Adrenal gland (tissue), 12 donors: ENCODE results near the gene PTPRN. TPM values are rescaled to one million over a fixed set of nuclear protein-coding genes. Genes with fewer than 3 reads are reported as not detected.

ENCODE experiments used
- DNase-seq, 7 donors: peaks; one replicate each; pipeline ENCODE4 v3.0.0-alpha.2; 2019 to 2020
- H3K27ac ChIP-seq, 5 donors: fragments of 200-600 bp; sonication (generic) in 4 of 5; 1 replicate in 3 of 5; 2 replicates in 2 of 5; pipeline versions ENCODE4 v1.5.1 to v1.8.0; 2016 to 2020; ENCODE audit warnings: mild to moderate bottlenecking in 1 of 5
- H3K27me3 ChIP-seq: fragments of 200-600 bp; 2 replicates; pipeline ENCODE4 v1.8.0; 2021
- H3K36me3 ChIP-seq, 2 donors: fragments of 200-600 bp; replicated peaks in 1 of 2; 1 replicate in 1 of 2; 2 replicates in 1 of 2; pipeline versions ENCODE4 v1.5.1 to v1.8.0; 2018 to 2022
- H3K4me1 ChIP-seq, 2 donors: fragments of 200-600 bp; replicated peaks in 1 of 2; 1 replicate in 1 of 2; 2 replicates in 1 of 2; pipeline versions ENCODE4 v1.5.1 to v1.8.0; 2018 to 2021
- H3K4me3 ChIP-seq, 4 donors: fragments of 200-600 bp; sonication (generic) in 3 of 4; one replicate each; pipeline ENCODE4 v1.5.1; 2016 to 2018
- H3K9me3 ChIP-seq, 3 donors: fragments of 200-600 bp; sonication (generic) in 1 of 3; replicated peaks in 1 of 3; 1 replicate in 2 of 3; 2 replicates in 1 of 3; pipeline versions ENCODE4 v1.5.1 to v1.8.0; 2016 to 2021
- POLR2A ChIP-seq, 2 donors: fragments of 450-650 bp; IDR thresholded peaks; one replicate each; pipeline ENCODE4 v1.6.1; 2017; ENCODE audit warnings: antibody characterized with exemption in 2 of 2, mild to moderate bottlenecking in 2 of 2, moderate library complexity in 1 of 2
- WGBS, 4 donors: extraction: QIAGEN DNeasy Blood & Tissue Kit in 2 of 4; methylation state at CpG; one replicate each; pipeline versions ENCODE4 v1.1.5 to v1.1.7; 2013 to 2017; 5-methylcytosine and 5-hydroxymethylcytosine counted together
- intact Hi-C, 2 donors: fragments of 100-400 bp; cut with DNase I; formaldehyde crosslinking; loops; one replicate each; pipeline versions ENCODE4 v1.14.1 to v1.15.0; 2022 to 2023
- polyA plus RNA-seq, 3 donors: library from polyadenylated mRNA; stranded (reverse); fragments of 200-250 nt in 2 of 3; fragments of 350-450 nt in 1 of 3; fragmentation: Illumina TruSeq in 1 of 3; extraction: RNeasy Lipid Tissue Mini Kit (QIAGEN cat#74804) in 1 of 3; gene quantifications; one replicate each; pipeline ENCODE4 v1.2.3, GENCODE V29; 2013 to 2014
- total RNA-seq, 9 donors: library from RNA; depleted of rRNA in 4 of 9; stranded (reverse); fragments of >200 nt in 4 of 9; fragments of 120-200 nt in 1 of 9; fragmentation: NEBNext Ultra II Directional in 1 of 9; extraction: Animal tissue kit (Norgen Biotek cat#: 25700) in 1 of 9; gene quantifications; one replicate each; pipeline versions ENCODE4 v1.1.0 to v1.2.4, GENCODE V29; 2013 to 2023
- TF ChIP-seq, protein P1 (sequence below), 6 experiments: fragments of 450-650 bp in 4 of 6; fragments of 200-600 bp in 2 of 6; sonication (generic) in 1 of 6; IDR thresholded peaks; 1 replicate in 5 of 6; 2 replicates in 1 of 6; pipeline versions ENCODE4 v1.5.1 to v1.8.0; 2016 to 2021; ENCODE audit warnings: antibody characterized with exemption in 6 of 6, mild to moderate bottlenecking in 2 of 6, moderate library complexity in 1 of 6
- donor health status: healthy with polysubstance abuse.
- donor health status: Bipolar disorder and iron deficiency.
- donor health status: DM: yes; HTN: yes; CAD: no.
- donor health status: DM: no; HTN: no; CAD: no.
- donor health status: DM: no; HTN: no; CAD: no.
- donor health status: DM: yes; HTN: yes; CAD: no.

The PTPRN gene
- total and polyA plus RNA-seq, 12 donors: 0.39 to 106 (median 9.0) TPM; not detected in 1

DNA sequence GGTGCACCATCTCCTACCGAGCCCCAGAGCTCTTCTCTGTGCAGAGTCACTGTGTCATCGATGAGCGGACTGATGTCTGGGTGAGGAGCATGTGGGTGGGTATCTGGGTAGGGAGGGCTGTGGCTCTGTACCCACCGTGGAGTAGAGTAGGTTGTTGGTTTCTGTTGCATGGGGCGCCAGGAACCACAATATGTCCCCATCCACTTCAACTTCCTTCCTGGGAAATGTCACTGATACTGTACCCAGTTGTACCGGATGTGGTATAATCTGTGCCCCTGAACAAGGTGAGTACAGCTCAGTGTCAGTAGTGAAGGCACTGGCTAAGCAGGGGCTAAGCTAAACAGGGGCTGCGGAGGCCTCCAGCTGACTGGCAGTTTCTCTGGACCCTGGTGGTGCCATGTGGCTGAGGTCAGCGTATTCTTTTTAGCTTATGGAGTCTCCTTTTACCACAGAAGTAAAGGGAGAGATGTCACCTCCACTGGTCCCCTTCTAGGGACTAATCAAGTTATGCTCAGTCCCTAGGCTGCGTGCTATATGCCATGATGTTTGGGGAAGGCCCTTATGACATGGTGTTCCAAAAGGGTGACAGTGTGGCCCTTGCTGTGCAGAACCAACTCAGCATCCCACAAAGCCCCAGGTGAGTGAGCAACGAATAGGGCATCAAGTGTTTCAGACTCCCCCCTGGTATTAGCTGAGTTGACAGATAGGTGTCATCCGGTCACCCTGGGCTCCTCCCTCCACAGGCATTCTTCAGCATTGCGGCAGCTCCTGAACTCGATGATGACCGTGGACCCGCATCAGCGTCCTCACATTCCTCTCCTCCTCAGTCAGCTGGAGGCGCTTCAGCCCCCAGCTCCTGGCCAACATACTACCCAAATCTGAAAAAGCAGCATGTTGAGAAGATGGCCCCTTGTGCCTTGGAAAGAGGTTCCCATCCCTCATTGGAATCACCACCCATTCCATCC, 61.2 kb downstream of the PTPRN start:
- no peaks in the 10 kb centered on the region for H3K9me3 ChIP-seq
- DNase-seq: no peak
- peak overlapping the region in 2 of 5 donors; percentile 76 to 90 for H3K27ac ChIP-seq
- H3K36me3 ChIP-seq: peaks cover 0 to 17% of the 10 kb centered on the region in 2 donors
- 81 to 90% (median 84%) methylated on average over 7 to 17 of the region's 17 CpGs for WGBS, 4 donors
- H3K4me3 ChIP-seq: no peak overlapping the region
- TF ChIP-seq, protein P1, sequence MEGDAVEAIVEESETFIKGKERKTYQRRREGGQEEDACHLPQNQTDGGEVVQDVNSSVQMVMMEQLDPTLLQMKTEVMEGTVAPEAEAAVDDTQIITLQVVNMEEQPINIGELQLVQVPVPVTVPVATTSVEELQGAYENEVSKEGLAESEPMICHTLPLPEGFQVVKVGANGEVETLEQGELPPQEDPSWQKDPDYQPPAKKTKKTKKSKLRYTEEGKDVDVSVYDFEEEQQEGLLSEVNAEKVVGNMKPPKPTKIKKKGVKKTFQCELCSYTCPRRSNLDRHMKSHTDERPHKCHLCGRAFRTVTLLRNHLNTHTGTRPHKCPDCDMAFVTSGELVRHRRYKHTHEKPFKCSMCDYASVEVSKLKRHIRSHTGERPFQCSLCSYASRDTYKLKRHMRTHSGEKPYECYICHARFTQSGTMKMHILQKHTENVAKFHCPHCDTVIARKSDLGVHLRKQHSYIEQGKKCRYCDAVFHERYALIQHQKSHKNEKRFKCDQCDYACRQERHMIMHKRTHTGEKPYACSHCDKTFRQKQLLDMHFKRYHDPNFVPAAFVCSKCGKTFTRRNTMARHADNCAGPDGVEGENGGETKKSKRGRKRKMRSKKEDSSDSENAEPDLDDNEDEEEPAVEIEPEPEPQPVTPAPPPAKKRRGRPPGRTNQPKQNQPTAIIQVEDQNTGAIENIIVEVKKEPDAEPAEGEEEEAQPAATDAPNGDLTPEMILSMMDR (IDR thresholded peaks at IDR 0.05): no peak
- no peak for TF ChIP-seq POLR2A (IDR thresholded peaks at IDR 0.05)
- no peaks in the 10 kb centered on the region for H3K27me3 ChIP-seq
- H3K4me1 ChIP-seq: peaks cover 33 to 44% of the 10 kb centered on the region in 2 donors
- intact Hi-C loops: loop anchor here (10.0 kb wide), 1 partner anchor 47 kb away; no protein-coding TSS in a partner anchor

GRCh38 chr2:219246559-219246958, 62.6 kb downstream of the PTPRN start:
- 93 to 97% (median 94%) methylated on average over 10 of the region's 10 CpGs for WGBS, 4 donors
- H3K4me3 ChIP-seq: no peak overlapping the region
- intact Hi-C loops: loop anchor here (10.0 kb wide), 1 partner anchor 48 kb away; no protein-coding TSS in a partner anchor
- DNase-seq: no peak
- no peaks in the 10 kb centered on the region for H3K9me3 ChIP-seq
- TF ChIP-seq, protein P1 (IDR thresholded peaks at IDR 0.05): no peak
- no peak for TF ChIP-seq POLR2A (IDR thresholded peaks at IDR 0.05)
- no peaks in the 10 kb centered on the region for H3K27me3 ChIP-seq
- peaks cover 29 to 36% of the 10 kb centered on the region in 2 donors for H3K4me1 ChIP-seq
- peak overlapping the region in 2 of 5 donors; percentile 18 to 90 for H3K27ac ChIP-seq
- H3K36me3 ChIP-seq: peaks cover 0 to 17% of the 10 kb centered on the region in 2 donors

GRCh38 chr2:219245899-219246230, 63.3 kb downstream of the PTPRN start:
- Histone ChIP-seq H3K9me3 (no peaks in the 10 kb centered on the region), H3K36me3 (peaks cover 0 to 17% of the 10 kb centered on the region in 2 donors), H3K4me1 (peaks cover 29 to 36% of the 10 kb centered on the region in 2 donors), H3K4me3 (peak overlapping the region; percentile 54 to 70 (median 65)), H3K27ac (peak overlapping the region; percentile 68 to 96 (median 87)), H3K27me3 (no peaks in the 10 kb centered on the region)
- 11 to 13% (median 12%) methylated on average over 6 to 10 of the region's 10 CpGs for WGBS, 4 donors
- intact Hi-C loops: loop anchor here (10.0 kb wide), 1 partner anchor 49 kb away; no protein-coding TSS in a partner anchor
- TF ChIP-seq, protein P1 (IDR thresholded peaks at IDR 0.05): no peak
- TF ChIP-seq POLR2A (IDR thresholded peaks at IDR 0.05): no peak
- DNase-seq: peak in 2 of 7 donors; percentile 42 to 50

DNA sequence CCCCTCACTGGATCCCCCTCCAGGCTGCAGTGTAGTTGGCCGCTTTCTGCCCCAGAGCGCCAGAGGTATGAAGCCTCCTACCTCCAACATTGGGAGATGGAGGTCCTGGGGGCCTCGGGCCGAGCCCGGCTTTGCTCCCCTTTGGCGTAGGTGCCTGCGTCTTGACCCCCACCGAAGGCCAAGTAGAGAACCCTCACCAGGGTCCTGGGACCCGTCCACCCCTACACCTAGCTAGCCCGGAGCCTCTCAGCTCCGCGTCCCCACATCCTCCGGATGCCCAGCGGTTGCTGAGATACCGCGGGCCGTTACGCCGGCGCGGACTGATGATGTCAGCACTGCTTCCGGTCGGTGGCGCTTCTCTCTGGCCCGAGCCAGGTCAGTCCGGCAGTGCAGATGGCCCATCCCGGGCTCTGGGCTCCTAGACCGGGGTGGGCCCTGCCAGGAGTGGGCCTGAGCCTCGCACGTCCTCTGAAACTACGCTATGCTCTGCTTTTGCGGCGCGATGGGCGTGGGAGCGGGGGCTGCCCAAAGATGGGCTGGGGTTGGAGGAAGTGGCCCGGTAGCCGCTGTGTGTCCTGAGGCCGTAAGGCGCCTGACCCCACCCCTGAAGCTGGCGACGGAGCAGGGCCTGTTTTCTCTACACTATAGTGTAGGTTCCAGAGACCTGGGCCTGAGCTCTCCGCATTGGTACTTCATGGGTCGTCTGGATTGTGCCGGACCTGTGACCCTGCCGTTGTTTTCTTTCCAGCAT, 63.9 kb downstream of the PTPRN start, which contains the start of the genes GLB1L and STK16:
Gene GLB1L (minus strand): TSS at position 297 of the 751 bp plus-strand sequence. CDS start 1,871 bp downstream, outside the sequence.
Gene STK16 (plus strand): TSS at position 332 of the 751 bp plus-strand sequence. CDS start 521 bp downstream, outside the sequence.
- intact Hi-C loops: loop anchor here (10.0 kb wide), 1 partner anchor 49 kb away; no protein-coding TSS in a partner anchor

More for the DNA sequence above, 63.9 kb downstream of the PTPRN start, which contains the start of the genes GLB1L and STK16:
- Histone ChIP-seq H3K27me3 (no peaks in the 10 kb centered on the region), H3K27ac (peak within 1 kb of the TSS; percentile 68 to 96 (median 87)), H3K36me3 (peaks cover 0 to 17% of the 10 kb centered on the region in 2 donors), H3K9me3 (no peaks in the 10 kb centered on the region), H3K4me1 (peaks cover 28 to 35% of the 10 kb centered on the region in 2 donors), H3K4me3 (peak within 1 kb of the TSS; percentile 54 to 70 (median 65))
- DNase-seq: peak; percentile 92 to 98 (median 96)
- TF ChIP-seq POLR2A (IDR thresholded peaks at IDR 0.05): peak; percentile 68 to 87
- TF ChIP-seq, protein P1 (IDR thresholded peaks at IDR 0.05): no peak
- 0 to 1% (median 0%) methylated on average over 3 to 46 of the region's 46 CpGs for WGBS, 4 donors
